Measurements from ENCODE around the gene SLC6A18.

Gene SLC6A18

GRCh38 chr5:1202798-1203185, 22.4 kb upstream of the SLC6A18 start:
- no peak overlapping the region for H3K27ac ChIP-seq
- H3K36me3 ChIP-seq = no peaks in the 10 kb centered on the region

GRCh38 chr5:1203311-1203967, 21.7 kb upstream of the SLC6A18 start:
- Histone ChIP-seq H3K4me3 (no peak overlapping the region), H3K36me3 (no peaks in the 10 kb centered on the region), H3K27ac (no peak overlapping the region), H3K27me3 (peaks cover 0 to 73% of the 10 kb centered on the region in 2 donors), H3K4me1 (no peaks in the 10 kb centered on the region), H3K9me3 (no peaks in the 10 kb centered on the region)
- intact Hi-C loops (cut with DNase I; ENCODE audit: low total_unique reads) = no loop called here
- no peak for DNase-seq
- TF ChIP-seq CTCF (IDR thresholded peaks at IDR 0.05) = no peak

More at GRCh38 chr5:1202798-1203185, 22.4 kb upstream of the SLC6A18 start:
- no peak for TF ChIP-seq CTCF (IDR thresholded peaks at IDR 0.05)
- H3K4me1 ChIP-seq = no peaks in the 10 kb centered on the region
- intact Hi-C loops (cut with DNase I; ENCODE audit: low total_unique reads) = no loop called here
- H3K4me3 ChIP-seq = no peak overlapping the region
- no peak for DNase-seq
- no peaks in the 10 kb centered on the region for H3K9me3 ChIP-seq
- peaks cover 0 to 71% of the 10 kb centered on the region in 2 donors for H3K27me3 ChIP-seq

GRCh38 chr5:1203968-1204692, 21.1 kb upstream of the SLC6A18 start:
- no peak for DNase-seq
- Histone ChIP-seq H3K27ac (no peak overlapping the region), H3K36me3 (no peaks in the 10 kb centered on the region), H3K27me3 (peaks cover 0 to 80% of the 10 kb centered on the region in 2 donors), H3K4me1 (no peaks in the 10 kb centered on the region), H3K4me3 (no peak overlapping the region), H3K9me3 (no peaks in the 10 kb centered on the region)
- no peak for TF ChIP-seq CTCF (IDR thresholded peaks at IDR 0.05)
- intact Hi-C loops (cut with DNase I; ENCODE audit: low total_unique reads) = no loop called here

GRCh38 chr5:1204693-1205242, 20.4 kb upstream of the SLC6A18 start:
- no peak overlapping the region for H3K27ac ChIP-seq
- peaks cover 0 to 77% of the 10 kb centered on the region in 2 donors for H3K27me3 ChIP-seq
- no peaks in the 10 kb centered on the region for H3K9me3 ChIP-seq
- H3K4me3 ChIP-seq = no peak overlapping the region
- intact Hi-C loops (cut with DNase I; ENCODE audit: low total_unique reads) = no loop called here
- TF ChIP-seq CTCF (IDR thresholded peaks at IDR 0.05) = no peak
- no peaks in the 10 kb centered on the region for H3K36me3 ChIP-seq
- DNase-seq = no peak
- no peaks in the 10 kb centered on the region for H3K4me1 ChIP-seq

- no peak for TF ChIP-seq CTCF (IDR thresholded peaks at IDR 0.05)
- peaks cover 0 to 69% of the 10 kb centered on the region in 2 donors for H3K27me3 ChIP-seq
- H3K27ac ChIP-seq = no peak overlapping the region
- no peaks in the 10 kb centered on the region for H3K36me3 ChIP-seq
- H3K9me3 ChIP-seq = no peaks in the 10 kb centered on the region
- no peaks in the 10 kb centered on the region for H3K4me1 ChIP-seq
- DNase-seq = no peak
- H3K4me3 ChIP-seq = no peak overlapping the region
- intact Hi-C loops (cut with DNase I; ENCODE audit: low total_unique reads) = no loop called here
Measured at GRCh38 chr5:1205255-1206180, 19.7 kb upstream of the SLC6A18 start.
